ENCODE results near the gene VPS4A.
A peak's percentile ranks its signal among the peaks of the same experiment; 100 is the strongest.
"Not testable (repeated sequence)": the region's sequence is repeated elsewhere in the genome, so short reads cannot be mapped to it uniquely, and the experiment has no call there.

VPS4A gene

DNA sequence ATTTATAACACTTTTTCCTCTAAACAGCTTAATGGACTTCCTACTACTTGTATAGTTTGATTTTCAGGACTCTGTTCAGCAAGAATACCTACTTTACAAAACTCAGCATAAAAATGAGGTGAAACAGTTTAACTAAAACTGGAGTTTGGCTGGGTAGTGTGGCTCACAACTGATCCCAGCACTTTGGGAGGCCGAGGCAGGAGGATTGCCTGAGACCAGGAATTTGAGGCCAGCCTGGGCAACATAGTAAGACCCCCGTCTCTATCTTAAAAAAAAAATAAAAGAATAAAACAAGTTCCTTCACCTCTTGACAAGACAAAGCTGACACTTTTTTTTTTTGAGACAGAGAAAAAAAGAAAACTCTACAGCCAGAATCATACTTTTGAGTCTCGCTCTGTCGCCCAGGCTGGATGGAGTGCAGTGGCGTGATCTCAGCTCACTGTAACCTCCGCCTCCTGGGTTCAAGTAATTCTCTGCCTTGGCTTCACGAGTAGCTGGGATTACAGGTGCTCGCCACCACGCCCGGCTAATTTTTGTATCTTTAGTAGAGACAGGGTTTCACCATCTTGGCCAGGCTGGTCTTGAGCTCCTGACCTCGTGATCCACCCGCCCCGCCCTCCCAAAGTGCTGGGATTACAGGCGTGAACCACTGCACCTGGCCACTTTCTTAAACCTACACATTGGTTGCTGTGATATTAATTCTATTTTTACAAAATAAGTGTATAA lies 16.6 kb downstream of the VPS4A start:
- no peak for DNase-seq (ENCODE audit: low read depth)

DNA sequence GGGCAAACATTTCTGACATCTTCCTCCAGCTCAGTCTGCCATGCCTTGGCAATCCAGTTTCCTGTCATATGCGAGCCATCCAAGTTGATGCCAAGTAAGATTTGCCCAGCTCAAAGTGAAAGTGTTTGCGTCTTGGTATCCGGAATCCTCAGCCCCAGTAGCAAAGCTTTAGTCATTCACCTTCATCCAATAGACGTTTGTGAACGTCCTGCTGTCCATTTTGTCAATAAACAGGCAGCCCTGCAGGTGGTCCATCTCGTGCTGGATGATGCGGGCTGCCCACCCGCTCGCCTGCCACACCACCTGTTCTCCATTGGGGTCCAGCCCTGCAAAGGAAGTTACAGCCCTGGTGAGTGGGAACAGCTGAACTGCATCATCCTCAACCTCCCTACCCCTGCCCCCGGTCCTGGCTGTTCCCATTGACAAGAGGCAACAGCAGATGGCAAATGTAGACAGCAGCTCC lies 17.7 kb downstream of the VPS4A start:
- no peak for DNase-seq (ENCODE audit: low read depth)

GRCh38 chr16:69329369-69330285 lies 18.5 kb downstream of the VPS4A start:
- DNase-seq (ENCODE audit: low read depth), result no peak

GRCh38 chr16:69330286-69331109 lies 19.3 kb downstream of the VPS4A start, which contains the start of gene PDF:
TSS of gene PDF (minus strand) at chr16:69330588. CDS start at chr16:69330570, 18 bp downstream.
- DNase-seq (ENCODE audit: low read depth), result peak; percentile 89

DNA sequence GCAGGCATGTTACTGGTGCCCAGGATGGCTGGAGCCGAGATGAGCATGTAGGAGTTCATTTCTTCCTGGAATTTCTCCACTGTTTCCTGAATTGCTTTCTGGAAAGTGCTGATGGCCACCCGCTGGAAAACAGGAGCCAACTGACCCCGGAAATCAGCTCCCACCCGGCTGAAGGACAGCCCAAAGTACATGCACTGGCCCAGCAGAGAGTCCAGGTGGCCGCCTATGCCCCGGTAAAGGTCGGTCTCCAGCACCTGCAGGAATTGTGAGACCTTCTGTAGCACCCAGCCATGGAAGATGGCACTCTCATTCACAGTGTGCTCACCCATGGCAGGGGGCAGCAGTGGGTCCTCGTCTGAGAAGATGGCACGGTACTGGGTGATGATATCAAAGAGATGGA lies 23.5 kb downstream of the VPS4A start:
- DNase-seq (ENCODE audit: low read depth), result no peak

GRCh38 chr16:69338557-69339288 lies 27.6 kb downstream of the VPS4A start:
- no peak for DNase-seq (ENCODE audit: low read depth)

GRCh38 chr16:69339289-69340094 lies 28.3 kb downstream of the VPS4A start, which contains the start of the genes COG8 and NIP7:
TSS of gene COG8 (minus strand) at chr16:69339564. CDS start at chr16:69339552, 12 bp downstream.
TSS of gene NIP7 (plus strand) at chr16:69339772. CDS start at chr16:69339830, 58 bp downstream.
- peak; percentile 99 for DNase-seq (ENCODE audit: low read depth)

GRCh38 chr16:69340095-69340644 lies 29.0 kb downstream of the VPS4A start:
- DNase-seq (ENCODE audit: low read depth), result no peak

- no peak for DNase-seq (ENCODE audit: low read depth)
These were observed 33.0 kb downstream of the VPS4A start for GRCh38 chr16:69344171-69344570.

GRCh38 chr16:69345923-69346322 lies 34.8 kb downstream of the VPS4A start:
- DNase-seq (ENCODE audit: low read depth), result no peak

GRCh38 chr16:69346683-69347082 lies 35.5 kb downstream of the VPS4A start:
- no peak for DNase-seq (ENCODE audit: low read depth)

GRCh38 chr16:69348222-69348621 lies 37.1 kb downstream of the VPS4A start:
- DNase-seq (ENCODE audit: low read depth), result no peak

DNA sequence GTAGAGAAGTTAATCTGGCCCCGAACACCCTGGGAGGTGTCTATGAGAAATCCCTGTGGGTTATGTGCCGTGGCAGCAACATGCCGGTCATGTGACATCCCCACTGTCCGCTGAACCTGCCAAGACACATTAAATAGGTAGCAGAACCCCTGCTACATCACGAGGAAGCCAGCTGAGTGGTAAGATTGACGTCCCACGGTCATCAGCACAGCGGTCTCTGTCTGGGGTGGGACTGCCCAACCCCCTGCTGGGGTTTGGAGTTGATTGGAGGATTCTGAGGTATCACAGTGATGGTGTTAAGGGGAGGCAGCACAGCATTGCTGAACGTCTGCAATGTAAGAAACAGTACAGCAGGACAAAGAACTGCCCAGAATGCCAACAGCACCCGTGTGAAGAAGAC lies 38.4 kb downstream of the VPS4A start:
- DNase-seq (ENCODE audit: low read depth), result no peak

GRCh38 chr16:69350536-69351133 lies 39.5 kb downstream of the VPS4A start:
- DNase-seq (ENCODE audit: low read depth), result no peak

GRCh38 chr16:69351309-69352027 lies 40.3 kb downstream of the VPS4A start, which contains the start of gene TMED6:
TSS of gene TMED6 (minus strand) at chr16:69351786. CDS start at chr16:69351753, 33 bp downstream.
- DNase-seq (ENCODE audit: low read depth), result no peak

DNA sequence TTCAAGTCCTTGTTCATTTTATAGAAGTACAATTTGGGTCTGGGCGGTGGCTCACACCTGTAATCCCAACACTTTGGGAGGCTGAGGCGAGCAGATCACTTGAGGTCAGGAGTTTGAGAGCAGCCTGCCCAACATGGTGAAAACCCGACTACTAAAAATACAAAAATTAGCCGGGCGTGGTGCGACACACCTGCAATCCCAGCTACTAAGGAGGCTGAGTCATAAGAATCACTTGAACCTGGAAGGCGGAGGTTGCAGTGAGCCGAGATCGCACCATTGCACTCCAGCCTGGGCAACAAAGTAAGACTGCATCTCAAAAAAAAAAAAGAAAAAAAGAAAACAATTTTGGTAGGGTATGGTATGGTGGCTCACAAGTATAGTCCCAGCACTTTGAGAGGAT lies 48.9 kb downstream of the VPS4A start:
- not testable (repeated sequence) for DNase-seq (ENCODE audit: low read depth)

- DNase-seq (ENCODE audit: low read depth), result no peak
These were observed 52.1 kb downstream of the VPS4A start for GRCh38 chr16:69363281-69363717.

DNA sequence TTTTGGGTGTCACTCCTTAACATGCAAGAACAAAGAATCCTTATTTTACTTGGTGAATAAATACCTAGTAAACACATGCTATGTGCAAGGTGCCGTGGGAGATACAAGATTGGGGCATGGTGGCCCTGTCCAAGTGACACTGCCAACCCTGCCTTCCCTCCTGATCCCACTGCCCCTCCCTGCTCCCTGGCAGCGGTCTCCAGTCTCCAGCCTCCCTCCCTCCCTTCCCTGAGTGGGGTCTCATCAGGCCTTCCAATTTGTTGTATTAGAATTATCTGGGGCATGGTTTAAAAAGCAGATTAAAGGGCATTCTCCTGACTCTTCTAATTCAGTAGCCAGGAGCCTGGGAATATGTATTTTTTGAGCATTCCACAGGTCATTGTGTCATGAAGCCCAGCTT lies 52.9 kb downstream of the VPS4A start:
- DNase-seq (ENCODE audit: low read depth), result no peak

GRCh38 chr16:69365901-69366300 lies 54.8 kb downstream of the VPS4A start:
- no peak for DNase-seq (ENCODE audit: low read depth)

Data from stromal cell of bone marrow (primary cell).